HG03103 (cell line): ENCODE data around the gene IFIT3.
"Not testable (repeated sequence)": the region's sequence is repeated elsewhere in the genome, so short reads cannot be mapped to it uniquely, and the experiment has no call there.

Experiments
- ATAC-seq: cut with Tn5 transposase; IDR thresholded peaks from one replicate; pipeline ENCODE4 v1.9.1; 2021; ENCODE audit warnings: low read depth; ENCODE audit not compliant: unreplicated experiment

Gene IFIT3

DNA sequence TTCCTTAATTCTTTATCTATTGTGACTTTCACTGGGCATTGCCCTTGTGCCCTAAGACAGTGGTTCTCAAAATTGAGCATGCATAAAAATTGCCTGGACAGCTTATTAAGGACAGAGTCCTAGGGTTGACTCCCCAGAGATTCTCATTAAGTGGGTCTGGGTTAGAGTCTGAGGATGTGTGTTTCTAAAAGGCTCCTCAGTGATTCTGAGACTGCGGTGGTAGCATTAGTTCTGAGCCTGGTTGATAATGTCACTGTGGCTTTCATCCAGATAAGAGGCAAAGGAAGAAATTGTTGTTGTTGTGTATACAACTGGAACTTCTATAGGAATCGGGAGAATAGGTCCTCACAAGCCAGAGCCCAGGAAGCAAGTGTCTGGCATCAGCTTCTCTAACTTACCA, 24.6 kb upstream of the IFIT3 start:
- ATAC-seq = no peak

DNA sequence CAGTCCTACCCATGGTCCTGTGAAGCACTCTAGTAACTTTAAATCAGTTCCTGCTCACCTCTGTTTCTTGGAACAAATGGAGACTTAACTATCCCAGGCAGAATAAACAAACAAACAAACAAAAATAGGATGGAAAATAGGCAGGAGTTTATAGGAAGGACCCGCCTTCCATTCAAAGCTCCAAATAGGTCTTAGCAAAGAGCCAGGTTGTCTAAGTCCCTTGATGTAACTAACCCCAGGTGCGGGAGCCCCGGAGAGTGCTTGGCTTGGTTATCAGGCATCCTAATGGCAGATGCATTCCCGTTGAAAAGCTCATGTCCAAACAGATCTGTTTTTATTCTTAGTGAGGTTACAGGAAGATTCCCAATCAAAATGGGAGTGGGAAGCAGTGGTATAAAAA, 23.8 kb upstream of the IFIT3 start:
- ATAC-seq = no peak

DNA sequence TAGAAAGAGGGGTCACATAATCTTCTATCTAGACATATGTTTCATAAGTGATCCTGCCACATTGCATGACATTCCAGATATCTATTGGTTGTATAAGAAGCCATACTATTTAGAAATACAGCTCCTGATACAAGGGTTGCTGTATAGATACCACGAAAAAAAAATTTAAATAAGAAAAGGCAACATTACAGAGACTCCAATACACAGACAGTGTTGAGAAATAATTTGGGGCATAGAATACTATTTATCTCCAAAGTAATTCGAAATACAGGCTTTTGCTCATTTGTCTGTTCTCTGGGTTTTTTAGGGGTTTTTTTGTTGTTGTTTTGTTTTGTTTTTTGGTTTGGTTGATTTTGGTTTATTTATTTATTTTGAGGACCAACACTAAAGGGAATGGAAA, 23.4 kb upstream of the IFIT3 start:
- no peak for ATAC-seq

DNA sequence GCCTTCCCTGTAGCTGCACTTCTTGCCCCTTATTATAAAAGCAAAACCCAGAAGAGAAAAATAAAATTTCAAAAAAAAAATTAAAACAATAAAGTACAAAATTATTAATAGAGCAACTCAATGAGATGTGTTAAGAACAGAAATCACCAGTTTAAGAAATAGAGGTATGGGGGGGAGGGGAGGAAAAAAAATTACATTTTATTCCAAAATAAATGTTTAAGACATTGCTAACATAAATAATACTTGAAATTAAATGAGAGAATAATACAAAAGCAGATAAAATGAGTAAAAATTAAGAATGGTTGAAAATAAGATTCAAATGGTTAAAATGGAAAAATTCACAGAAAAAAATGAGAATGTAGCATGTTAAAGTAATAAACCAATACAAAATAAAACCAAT, 22.9 kb upstream of the IFIT3 start:
- ATAC-seq = no peak

DNA sequence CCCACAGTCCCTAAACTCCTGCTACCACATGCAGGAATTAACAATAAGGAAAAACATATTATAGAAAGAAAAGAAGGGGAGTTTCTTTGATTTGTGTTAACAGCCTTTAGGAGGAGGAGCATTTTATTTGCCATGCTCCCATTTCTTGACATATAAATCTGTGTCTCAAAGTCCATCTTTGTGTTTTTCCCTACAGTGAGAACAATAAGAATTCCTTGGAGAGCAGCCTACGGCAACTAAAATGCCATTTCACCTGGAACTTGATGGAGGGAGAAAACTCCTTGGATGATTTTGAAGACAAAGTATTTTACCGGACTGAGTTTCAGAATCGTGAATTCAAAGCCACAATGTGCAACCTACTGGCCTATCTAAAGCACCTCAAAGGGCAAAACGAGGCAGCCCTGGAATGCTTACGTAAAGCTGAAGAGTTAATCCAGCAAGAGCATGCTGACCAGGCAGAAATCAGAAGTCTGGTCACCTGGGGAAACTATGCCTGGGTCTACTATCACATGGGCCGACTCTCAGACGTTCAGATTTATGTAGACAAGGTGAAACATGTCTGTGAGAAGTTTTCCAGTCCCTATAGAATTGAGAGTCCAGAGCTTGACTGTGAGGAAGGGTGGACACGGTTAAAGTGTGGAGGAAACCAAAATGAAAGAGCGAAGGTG, 21.9 kb upstream of the IFIT3 start:
- ATAC-seq = no peak

DNA sequence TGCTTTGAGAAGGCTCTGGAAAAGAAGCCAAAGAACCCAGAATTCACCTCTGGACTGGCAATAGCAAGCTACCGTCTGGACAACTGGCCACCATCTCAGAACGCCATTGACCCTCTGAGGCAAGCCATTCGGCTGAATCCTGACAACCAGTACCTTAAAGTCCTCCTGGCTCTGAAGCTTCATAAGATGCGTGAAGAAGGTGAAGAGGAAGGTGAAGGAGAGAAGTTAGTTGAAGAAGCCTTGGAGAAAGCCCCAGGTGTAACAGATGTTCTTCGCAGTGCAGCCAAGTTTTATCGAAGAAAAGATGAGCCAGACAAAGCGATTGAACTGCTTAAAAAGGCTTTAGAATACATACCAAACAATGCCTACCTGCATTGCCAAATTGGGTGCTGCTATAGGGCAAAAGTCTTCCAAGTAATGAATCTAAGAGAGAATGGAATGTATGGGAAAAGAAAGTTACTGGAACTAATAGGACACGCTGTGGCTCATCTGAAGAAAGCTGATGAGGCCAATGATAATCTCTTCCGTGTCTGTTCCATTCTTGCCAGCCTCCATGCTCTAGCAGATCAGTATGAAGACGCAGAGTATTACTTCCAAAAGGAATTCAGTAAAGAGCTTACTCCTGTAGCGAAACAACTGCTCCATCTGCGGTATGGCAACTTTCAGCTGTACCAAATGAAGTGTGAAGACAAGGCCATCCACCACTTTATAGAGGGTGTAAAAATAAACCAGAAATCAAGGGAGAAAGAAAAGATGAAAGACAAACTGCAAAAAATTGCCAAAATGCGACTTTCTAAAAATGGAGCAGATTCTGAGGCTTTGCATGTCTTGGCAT, 21.1 kb upstream of the IFIT3 start:
- no peak for ATAC-seq

DNA sequence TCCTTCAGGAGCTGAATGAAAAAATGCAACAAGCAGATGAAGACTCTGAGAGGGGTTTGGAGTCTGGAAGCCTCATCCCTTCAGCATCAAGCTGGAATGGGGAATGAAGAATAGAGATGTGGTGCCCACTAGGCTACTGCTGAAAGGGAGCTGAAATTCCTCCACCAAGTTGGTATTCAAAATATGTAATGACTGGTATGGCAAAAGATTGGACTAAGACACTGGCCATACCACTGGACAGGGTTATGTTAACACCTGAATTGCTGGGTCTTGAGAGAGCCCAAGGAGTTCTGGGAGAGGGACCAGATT, 20.6 kb upstream of the IFIT3 start:
- no peak for ATAC-seq

DNA sequence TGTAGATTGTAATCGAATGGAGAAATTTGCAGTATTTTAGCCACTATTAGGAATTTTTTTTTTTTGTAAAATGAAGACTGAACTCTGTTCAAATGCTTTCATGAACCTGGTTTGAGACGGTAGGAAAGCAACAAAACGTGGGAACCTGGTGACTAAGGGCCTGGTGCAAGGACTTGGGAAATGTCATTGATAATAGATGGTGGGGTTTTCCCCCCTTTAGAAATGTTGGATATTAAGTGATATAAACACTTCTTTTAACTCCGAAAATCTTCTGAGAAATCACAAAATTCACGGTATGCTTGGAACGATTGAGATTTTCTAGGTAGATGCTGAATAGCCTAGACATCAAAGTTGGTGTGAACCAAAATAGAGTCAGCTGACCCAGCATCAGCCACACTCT, 19.5 kb upstream of the IFIT3 start:
- ATAC-seq = no peak

DNA sequence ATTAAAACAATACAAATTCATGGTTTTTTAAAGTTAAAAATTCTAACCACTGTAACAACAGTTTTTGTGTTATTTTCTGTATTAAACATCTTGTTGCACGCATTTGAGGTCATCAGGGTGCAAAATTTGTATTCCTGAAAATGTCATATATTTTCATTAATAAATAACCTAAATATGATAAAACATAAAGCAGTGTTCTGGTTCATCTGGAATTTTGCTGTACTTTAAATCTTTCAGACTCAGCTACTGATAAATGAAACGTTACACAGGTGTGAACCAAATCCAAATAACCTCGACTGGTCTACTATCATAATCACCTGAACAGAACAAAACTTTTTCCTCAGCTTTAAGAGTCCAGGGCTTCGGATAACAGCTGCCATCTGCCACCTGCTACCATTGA, 19.1 kb upstream of the IFIT3 start:
- ATAC-seq = no peak

DNA sequence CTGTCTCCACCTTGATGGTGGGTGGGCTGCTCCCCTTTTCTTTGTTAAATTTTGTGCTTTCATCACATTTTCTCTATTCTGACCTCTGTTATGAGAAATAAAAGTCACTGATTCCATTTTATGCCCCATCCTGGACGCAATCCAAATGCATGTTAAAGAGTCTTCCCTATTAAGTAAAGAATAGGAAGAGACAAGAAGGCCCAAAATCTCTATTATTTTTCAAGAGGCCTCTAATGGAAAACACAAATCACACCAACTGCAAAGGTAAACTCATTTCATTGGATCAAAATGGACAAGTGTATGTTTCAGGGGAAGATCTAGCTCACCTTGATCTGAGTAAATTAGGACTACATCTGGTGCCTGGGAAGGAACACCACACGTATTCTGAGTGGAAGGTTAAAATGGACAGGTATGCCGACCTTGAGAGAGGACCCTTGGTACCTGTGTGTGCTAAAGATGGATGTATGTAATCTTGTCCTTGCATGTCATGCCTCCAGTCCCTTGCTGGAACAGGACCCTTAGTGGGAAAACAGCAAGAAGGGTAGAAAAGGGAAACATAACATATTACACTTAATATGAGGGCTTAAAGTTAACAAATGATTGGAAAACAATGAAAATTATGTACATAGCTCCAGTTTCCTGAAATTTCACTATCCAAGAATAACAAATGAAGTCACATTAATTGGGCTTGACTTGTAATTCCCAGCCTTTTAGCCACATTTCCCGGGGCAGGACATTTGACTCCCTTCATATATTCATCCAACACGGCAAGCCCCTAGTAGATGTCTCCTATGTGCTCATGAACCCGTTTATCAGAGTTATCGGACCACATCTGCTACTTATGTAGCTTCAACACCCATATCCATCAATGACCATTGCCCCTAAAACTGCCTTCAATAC, 18.4 kb upstream of the IFIT3 start:
- no peak for ATAC-seq

DNA sequence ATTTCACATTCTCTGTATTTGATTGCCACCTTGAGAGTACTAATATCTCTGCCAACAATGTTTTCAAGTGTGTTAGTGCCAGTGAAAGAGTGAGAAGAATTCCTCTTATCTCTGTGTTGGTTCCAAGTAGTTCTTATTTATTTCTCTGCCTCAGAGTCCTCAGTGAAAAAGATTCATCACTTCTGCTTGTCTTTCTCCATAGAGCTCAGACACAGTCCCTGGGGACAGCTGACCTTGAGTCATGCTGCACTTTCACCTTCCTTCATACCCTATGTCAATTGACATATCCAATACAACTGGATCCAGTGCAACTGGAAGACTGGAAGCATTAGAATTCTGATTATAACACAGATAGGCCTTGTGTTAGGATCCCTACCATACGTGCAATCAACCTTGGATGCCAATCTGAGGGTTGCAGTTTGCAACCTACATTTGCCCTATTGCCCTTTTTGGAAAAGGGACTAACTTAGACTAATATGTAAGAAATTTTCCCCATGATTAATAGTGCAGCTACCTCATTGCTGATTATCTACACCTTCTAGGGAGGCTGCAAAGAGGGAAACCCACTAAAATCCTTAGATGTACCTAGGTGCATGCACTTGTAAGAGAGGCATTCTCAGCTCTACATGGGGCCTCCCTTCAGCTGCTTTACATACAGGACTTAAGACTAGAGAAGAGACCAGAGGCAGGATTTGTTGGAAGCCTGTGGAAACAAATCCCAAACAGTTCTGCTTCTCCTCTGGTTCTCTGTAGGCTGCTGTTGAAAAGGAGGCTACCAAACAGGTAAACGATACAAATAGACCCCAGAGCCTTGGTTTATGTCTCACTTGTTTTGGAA, 17.5 kb upstream of the IFIT3 start:
- ATAC-seq = no peak

DNA sequence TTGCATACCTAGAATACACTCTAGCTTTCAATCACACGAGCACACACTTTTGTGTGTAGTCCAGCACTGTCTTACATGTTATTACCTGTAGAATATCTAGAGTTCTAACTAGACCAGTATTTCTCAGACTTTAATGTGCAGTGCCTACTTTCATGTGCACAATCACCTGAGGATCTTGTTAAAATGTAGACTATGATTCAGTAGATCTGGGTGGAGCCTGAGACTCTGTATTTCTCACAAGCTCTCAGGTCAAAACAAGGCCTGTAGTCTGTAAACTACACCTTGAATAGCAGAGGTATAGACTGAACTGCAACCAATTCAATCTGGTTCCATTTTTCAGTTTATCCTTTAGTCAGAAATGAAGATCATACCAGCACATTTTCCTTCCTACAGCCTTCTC, 14.8 kb upstream of the IFIT3 start:
- no peak for ATAC-seq

DNA sequence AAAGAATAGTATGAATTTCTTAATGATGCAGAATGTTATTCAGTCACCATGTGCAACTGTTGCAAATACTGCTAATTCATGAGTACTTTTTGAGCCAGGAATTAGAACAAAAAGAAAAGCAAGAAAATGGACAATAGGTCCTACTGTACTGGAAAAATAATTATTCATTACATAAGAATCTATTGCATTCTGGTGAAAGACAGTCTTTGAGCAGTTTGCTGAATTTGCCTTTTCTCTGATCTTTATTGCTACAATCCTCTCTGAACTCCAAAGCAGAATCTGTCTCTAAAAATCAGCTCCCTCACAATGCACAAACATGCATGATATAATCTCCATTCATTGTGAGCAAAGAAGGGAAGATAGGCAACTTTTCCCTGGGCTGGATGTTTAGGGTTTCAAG, 13.1 kb upstream of the IFIT3 start:
- no peak for ATAC-seq

DNA sequence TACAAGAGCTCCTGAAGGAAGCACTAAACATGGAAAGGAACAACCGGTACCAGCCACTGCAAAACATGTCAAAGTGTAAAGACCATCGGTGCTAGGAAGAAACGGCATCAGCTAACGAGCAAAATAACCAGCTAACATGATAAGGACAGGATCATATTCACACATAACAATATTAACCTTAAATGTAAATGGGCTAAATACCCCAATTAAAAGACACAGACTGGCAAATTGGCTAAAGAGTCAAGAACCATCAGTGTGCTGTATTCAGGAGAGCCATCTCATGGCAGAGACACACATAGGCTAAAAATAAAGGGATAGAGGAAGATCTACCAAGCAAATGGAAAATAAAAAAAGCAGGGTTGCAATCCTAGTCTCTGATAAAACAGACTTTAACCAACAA, 9.8 kb upstream of the IFIT3 start:
- ATAC-seq = not testable (repeated sequence)

DNA sequence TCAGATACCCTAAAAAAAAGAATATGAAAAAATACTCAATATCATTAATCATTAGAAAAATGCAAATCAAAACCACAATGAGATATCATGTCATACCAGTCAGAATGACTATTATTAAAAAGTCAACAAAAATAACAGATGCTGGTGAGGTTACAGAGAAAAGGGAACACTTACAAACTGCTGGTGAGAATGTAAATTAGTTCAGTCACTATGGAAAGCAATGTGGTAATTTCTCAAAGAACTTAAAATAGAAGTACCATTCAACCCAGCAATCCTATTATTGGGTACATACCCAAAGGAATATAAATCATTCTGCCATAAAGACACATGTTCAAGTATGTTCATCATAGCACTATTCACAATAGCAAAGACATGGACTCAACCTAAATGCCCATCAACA, 2.7 kb upstream of the IFIT3 start:
- not testable (repeated sequence) for ATAC-seq

DNA sequence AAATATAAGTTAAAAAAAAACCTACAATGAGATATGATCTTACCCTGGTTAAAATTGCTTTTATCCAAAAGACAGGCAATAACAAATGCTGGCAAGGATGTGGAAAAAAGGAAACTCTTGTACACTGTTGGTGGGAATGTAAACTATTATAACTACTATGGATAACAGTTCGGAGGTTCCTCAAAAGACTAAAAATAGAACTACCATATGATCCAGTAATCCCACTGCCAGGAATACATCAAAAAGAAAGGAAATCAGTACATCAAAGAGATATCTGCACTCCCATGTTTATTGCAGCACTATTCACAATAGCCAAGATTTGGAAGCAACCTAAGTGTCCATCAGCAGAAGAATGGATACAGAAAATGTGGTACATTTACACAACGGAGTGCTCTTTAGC, 1.9 kb upstream of the IFIT3 start:
- ATAC-seq = not testable (repeated sequence)

DNA sequence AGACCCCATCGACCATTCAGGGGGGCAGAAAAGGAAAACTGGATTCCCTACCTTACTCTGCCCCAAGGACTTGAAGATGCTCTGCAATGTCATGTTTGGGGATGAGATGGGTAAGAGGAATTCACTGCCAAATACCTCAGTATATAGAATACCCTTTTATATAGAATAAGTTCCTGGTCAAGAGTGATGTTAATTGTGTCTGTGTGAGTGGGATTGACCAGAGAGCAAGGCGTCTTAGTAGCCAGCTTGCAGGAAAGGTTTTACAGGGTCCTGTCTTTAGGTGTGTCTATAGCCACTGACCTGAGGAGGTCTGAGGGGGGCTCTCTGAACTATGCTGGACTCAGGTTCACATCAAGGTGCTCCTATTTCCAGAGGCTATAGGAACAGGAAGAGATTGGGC, 1.4 kb downstream of the IFIT3 start:
- ATAC-seq = no peak

DNA sequence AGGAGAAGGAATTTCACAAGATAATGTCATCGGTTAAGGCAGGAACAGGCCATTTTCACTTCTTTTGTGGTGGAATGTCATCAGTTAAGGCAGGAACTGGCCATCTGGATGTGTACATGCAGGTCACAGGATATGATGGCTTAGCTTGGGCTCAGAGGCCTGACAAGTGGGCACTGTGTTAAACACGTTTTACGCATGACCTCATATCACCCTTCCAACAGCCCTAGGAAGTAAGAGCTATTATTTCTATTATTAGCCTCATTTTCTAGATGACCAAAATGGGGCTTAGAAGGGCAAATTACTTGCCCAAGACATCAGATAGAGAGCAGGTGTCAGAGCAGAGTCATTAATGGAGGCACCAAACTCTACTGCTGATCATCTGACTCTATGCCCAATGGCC, 2.2 kb downstream of the IFIT3 start:
- ATAC-seq = not testable (repeated sequence)

DNA sequence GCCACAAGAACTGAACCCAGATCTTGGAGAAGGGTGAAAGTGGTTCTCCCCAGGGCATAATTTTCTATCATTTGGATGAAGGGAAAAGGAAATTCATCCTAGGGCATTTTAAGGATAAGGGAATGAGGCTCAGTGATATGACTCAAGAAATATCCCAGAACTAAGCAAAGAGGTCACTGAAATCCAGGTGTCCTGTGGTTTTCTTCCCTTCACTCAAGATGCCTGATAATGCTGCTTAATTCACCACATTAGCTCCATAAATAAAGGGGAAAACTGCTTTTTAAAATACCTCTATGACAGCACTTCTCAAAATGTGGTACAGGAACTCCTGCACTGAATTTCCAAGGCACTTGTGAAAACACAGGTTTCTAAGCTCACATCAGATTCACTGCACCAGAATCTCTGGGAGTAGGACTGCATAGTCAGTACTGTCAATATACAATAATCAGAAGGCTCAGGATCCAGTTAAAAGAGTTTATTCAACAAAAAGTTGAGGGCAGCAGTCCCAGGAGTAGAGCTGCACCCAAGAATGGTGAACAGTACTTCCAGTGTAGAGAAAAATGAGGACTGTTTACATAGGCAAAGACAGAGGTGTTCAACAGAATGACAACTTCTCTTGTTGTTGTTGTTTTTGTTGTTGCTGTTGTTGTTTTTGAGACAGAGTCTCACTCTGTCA, 2.9 kb downstream of the IFIT3 start:
- no peak for ATAC-seq

DNA sequence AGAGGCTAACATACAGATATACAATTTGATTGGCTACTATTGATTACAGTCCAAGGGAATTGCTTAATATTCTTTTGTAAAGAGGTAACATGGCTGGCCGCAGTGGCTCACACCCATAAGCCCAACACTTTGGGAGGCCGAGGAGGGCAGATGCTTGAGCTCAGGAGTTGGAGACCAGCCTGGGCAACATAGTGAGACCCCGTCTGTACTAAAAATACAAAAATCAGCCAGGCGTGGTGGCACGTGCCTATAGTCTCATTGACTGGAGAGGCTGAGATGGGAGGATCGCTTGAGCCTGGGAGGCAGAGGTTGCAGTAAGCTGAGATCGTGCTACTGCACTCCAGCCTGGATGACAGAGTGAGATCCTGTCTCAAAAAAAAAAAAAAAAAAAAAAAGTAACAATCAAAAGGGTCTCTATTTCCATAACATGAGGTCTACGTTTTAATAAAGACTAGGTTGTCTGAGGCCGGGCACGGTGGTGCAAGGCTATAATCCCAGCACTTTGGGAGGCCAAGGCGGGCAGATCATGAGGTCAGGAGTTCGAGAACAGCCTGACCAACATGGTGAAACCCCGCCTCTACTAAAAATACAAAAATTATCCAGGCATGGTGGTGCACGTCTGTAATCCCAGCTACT, 3.8 kb downstream of the IFIT3 start:
- not testable (repeated sequence) for ATAC-seq
